ENCODE results near the gene TEAD1. TPM values are rescaled to one million over a fixed set of nuclear protein-coding genes. Genes with fewer than 3 reads are reported as not detected.

Gene TEAD1
- total RNA-seq, 1 donor from 2014 or later = 154 TPM

GRCh38 chr11:12731841-12732336, 57.7 kb downstream of the TEAD1 start:
- no peaks in the 10 kb centered on the region for H3K36me3 Mint-ChIP-seq (ENCODE audit: unreplicated experiment)
- H3K27me3 Mint-ChIP-seq (ENCODE audit: unreplicated experiment) = no peaks in the 10 kb centered on the region
- no peak for TF ChIP-seq CTCF (IDR thresholded peaks at IDR 0.05)
- no peak for DNase-seq (ENCODE audit: extremely low spot score, unreplicated experiment)
- H3K9me3 Mint-ChIP-seq (ENCODE audit: unreplicated experiment) = no peaks in the 10 kb centered on the region
- H3K4me1 Mint-ChIP-seq (ENCODE audit: unreplicated experiment) = peaks cover 51% of the 10 kb centered on the region
- no peak overlapping the region for H3K27ac Mint-ChIP-seq (ENCODE audit: unreplicated experiment)
- no peak overlapping the region for H3K4me3 Mint-ChIP-seq (ENCODE audit: unreplicated experiment)

DNA sequence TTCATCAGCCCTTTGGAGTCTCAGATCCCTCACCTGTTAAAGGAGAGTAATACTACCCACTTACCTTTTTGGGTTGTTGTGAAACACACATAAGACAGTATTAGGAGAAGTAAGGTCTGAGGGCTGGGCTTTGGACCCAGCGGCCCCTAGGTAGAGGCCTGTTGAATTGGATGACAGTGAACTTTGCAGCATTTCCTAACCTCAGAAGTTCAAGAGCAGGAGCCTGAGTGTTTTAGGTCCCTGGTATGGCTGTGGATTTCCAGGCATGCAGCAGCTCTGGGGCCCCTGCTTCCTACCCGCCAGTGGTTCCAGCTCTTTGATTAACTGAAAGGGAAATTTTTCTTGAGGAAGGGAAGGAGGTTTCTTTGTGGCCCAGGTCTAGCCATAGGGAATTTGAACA, 58.9 kb downstream of the TEAD1 start:
- TF ChIP-seq CTCF (IDR thresholded peaks at IDR 0.05) = no peak
- no peak overlapping the region for H3K4me3 Mint-ChIP-seq (ENCODE audit: unreplicated experiment)
- H3K4me1 Mint-ChIP-seq (ENCODE audit: unreplicated experiment) = peaks cover 40% of the 10 kb centered on the region
- H3K27me3 Mint-ChIP-seq (ENCODE audit: unreplicated experiment) = no peaks in the 10 kb centered on the region
- no peak overlapping the region for H3K27ac Mint-ChIP-seq (ENCODE audit: unreplicated experiment)
- H3K36me3 Mint-ChIP-seq (ENCODE audit: unreplicated experiment) = no peaks in the 10 kb centered on the region
- DNase-seq (ENCODE audit: extremely low spot score, unreplicated experiment) = no peak
- H3K9me3 Mint-ChIP-seq (ENCODE audit: unreplicated experiment) = no peaks in the 10 kb centered on the region

GRCh38 chr11:12734625-12735024, 60.4 kb downstream of the TEAD1 start:
- H3K27ac Mint-ChIP-seq (ENCODE audit: unreplicated experiment) = no peak overlapping the region
- no peaks in the 10 kb centered on the region for H3K36me3 Mint-ChIP-seq (ENCODE audit: unreplicated experiment)
- no peaks in the 10 kb centered on the region for H3K27me3 Mint-ChIP-seq (ENCODE audit: unreplicated experiment)
- H3K9me3 Mint-ChIP-seq (ENCODE audit: unreplicated experiment) = no peaks in the 10 kb centered on the region
- no peak for TF ChIP-seq CTCF (IDR thresholded peaks at IDR 0.05)
- no peak overlapping the region for H3K4me3 Mint-ChIP-seq (ENCODE audit: unreplicated experiment)
- peaks cover 24% of the 10 kb centered on the region for H3K4me1 Mint-ChIP-seq (ENCODE audit: unreplicated experiment)
- no peak for DNase-seq (ENCODE audit: extremely low spot score, unreplicated experiment)

GRCh38 chr11:12735262-12735661, 61.0 kb downstream of the TEAD1 start:
- H3K9me3 Mint-ChIP-seq (ENCODE audit: unreplicated experiment) = no peaks in the 10 kb centered on the region
- H3K4me1 Mint-ChIP-seq (ENCODE audit: unreplicated experiment) = peaks cover 20% of the 10 kb centered on the region
- no peak for TF ChIP-seq CTCF (IDR thresholded peaks at IDR 0.05)
- H3K36me3 Mint-ChIP-seq (ENCODE audit: unreplicated experiment) = no peaks in the 10 kb centered on the region
- no peak overlapping the region for H3K4me3 Mint-ChIP-seq (ENCODE audit: unreplicated experiment)
- no peak for DNase-seq (ENCODE audit: extremely low spot score, unreplicated experiment)
- H3K27ac Mint-ChIP-seq (ENCODE audit: unreplicated experiment) = peak overlapping the region; percentile 34
- no peaks in the 10 kb centered on the region for H3K27me3 Mint-ChIP-seq (ENCODE audit: unreplicated experiment)

GRCh38 chr11:12737024-12737423, 62.8 kb downstream of the TEAD1 start:
- no peak overlapping the region for H3K27ac Mint-ChIP-seq (ENCODE audit: unreplicated experiment)
- H3K4me1 Mint-ChIP-seq (ENCODE audit: unreplicated experiment) = peaks cover 23% of the 10 kb centered on the region

More at GRCh38 chr11:12737024-12737423, 62.8 kb downstream of the TEAD1 start:
- Mint-ChIP-seq H3K27me3 (ENCODE audit: unreplicated experiment) (no peaks in the 10 kb centered on the region), H3K4me3 (ENCODE audit: unreplicated experiment) (no peak overlapping the region), H3K9me3 (ENCODE audit: unreplicated experiment) (no peaks in the 10 kb centered on the region), H3K36me3 (ENCODE audit: unreplicated experiment) (peaks cover 2% of the 10 kb centered on the region)
- TF ChIP-seq CTCF (IDR thresholded peaks at IDR 0.05) = no peak
- DNase-seq (ENCODE audit: extremely low spot score, unreplicated experiment) = no peak
